ENCODE measurements around the gene NAP1L4. TPM values are rescaled to one million over a fixed set of nuclear protein-coding genes. Genes with fewer than 3 reads are reported as not detected.
A peak's percentile ranks its signal among the peaks of the same experiment; 100 is the strongest.

Gene NAP1L4
- total and polyA plus RNA-seq, 2 experiments from 2014 or later = 68.8 to 121 TPM

DNA sequence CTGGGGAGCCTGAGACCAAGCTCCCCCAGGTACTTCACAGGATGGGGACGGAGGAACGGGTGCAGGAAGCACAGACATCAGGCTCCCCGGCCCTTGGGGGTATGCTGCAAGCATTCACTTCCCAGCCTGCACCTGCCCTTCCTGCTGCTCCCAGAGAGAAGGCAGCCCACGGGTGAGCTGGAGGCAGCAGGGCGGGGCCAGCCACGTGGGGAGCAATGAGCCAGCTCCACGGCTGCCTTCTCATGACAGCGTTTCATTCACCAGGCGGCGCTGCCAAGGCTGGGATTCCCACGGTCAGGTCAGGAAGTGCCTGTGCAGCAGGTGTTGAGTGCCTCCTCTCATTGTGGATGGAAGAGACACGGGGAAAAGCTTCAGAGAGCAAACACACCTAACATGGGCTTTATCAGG is 48.4 kb downstream of the NAP1L4 start:
- no peaks in the 10 kb centered on the region for H3K27me3 ChIP-seq (replicated peaks; ENCODE audit: insufficient read depth)
- no peaks in the 10 kb centered on the region for H4K20me1 ChIP-seq (ENCODE audit: insufficient read depth)
- 0 out of 2 replicates have a peak, but pooled peaks cover 3% of the 10 kb centered on the region for H3K36me3 ChIP-seq (ENCODE audit: low read depth)
- H3F3A ChIP-seq (ENCODE audit: insufficient read depth) = peaks cover 18% of the 10 kb centered on the region
- H3K9me3 ChIP-seq (ENCODE audit: low read depth) = no peaks in the 10 kb centered on the region
- no peak overlapping the region for H3K4me3 ChIP-seq
- TF ChIP-seq EZH2phosphoT487 (IDR thresholded peaks at IDR 0.05; ENCODE audit: insufficient read depth, low read depth) (no peak), EZH2 (IDR thresholded peaks at IDR 0.05; ENCODE audit: insufficient read depth, poor library complexity, severe bottlenecking) (no peak)
- peak; percentile 57 for DNase-seq
- H3K9ac ChIP-seq = no peak overlapping the region
- in situ Hi-C loops (cut with MboI) = no loop called here
- peaks cover 29% of the 10 kb centered on the region for H3K4me1 ChIP-seq (ENCODE audit: insufficient read depth)
- 56 to 58% methylated on average over 12 of the region's 12 CpGs for WGBS, 2 experiments (ENCODE audit: low coverage in 1 of 2, low lambda C conversion rate in 2 of 2, missing lambda C conversion rate in 2 of 2)
- 0 out of 2 replicates have a peak, but pooled peaks cover 19% of the 10 kb centered on the region for H3K79me2 ChIP-seq (ENCODE audit: insufficient read depth)
- no peaks in the 10 kb centered on the region for H3K9me2 ChIP-seq (ENCODE audit: insufficient read depth)
- H3K27ac ChIP-seq = no peak overlapping the region
- no peak overlapping the region for H3K4me2 ChIP-seq (ENCODE audit: unreplicated experiment)
- no peak overlapping the region for H2AFZ ChIP-seq

DNA sequence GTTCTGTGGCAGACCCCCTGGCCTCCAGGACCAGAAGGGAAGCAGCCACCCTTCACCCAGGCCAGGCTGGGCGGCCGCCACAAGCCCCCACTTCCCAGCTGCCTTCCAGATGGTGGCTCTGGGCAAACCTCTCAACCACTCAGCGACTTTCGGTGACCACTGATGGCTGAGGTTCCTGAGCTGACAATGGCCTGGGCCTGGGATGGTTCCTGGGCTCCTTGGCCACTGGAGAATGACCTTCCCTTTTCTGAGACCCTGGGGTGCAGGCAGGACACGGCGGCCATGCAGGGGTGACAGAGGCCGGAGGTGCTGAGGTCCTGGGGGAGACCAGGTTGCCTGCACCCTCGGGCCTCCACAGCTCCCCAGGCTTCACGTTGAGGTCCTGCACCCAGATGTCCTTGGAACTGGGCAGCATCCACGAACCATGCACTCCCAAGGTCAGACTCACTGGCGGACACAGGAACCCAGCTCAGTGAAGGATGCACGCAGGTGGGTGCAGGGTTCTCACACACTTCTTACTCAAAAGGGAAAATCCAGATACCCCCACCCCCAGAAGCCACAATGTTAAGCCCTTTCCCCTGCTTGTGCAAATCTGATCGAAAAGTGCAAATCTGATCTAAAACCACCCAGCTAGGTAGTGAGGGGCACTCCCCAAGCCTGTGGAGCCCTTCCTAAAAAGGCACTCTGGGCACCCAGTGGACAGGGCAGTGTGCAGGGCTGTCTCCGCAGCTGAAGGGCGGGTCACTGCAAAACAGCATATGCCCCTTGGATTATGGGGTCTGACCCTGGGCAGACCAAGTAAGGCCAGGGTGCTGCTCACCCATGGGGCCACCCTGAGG is 49.0 kb downstream of the NAP1L4 start:
- Histone ChIP-seq H3K36me3 (ENCODE audit: low read depth) (no peaks in the 10 kb centered on the region), H4K20me1 (ENCODE audit: insufficient read depth) (no peaks in the 10 kb centered on the region), H3K9me2 (ENCODE audit: insufficient read depth) (no peaks in the 10 kb centered on the region), H3K4me3 (no peak overlapping the region), H3K9me3 (ENCODE audit: low read depth) (no peaks in the 10 kb centered on the region), H3F3A (ENCODE audit: insufficient read depth) (peaks cover 18% of the 10 kb centered on the region), H3K27me3 (replicated peaks; ENCODE audit: insufficient read depth) (no peaks in the 10 kb centered on the region), H3K79me2 (ENCODE audit: insufficient read depth) (0 out of 2 replicates have a peak, but pooled peaks cover 16% of the 10 kb centered on the region), H3K4me2 (ENCODE audit: unreplicated experiment) (no peak overlapping the region), H3K27ac (no peak overlapping the region), H3K9ac (no peak overlapping the region), H2AFZ (no peak overlapping the region), H3K4me1 (ENCODE audit: insufficient read depth) (peaks cover 29% of the 10 kb centered on the region)
- in situ Hi-C loops (cut with MboI) = no loop called here
- DNase-seq = no peak
- TF ChIP-seq EZH2phosphoT487 (IDR thresholded peaks at IDR 0.05; ENCODE audit: insufficient read depth, low read depth) (no peak), EZH2 (IDR thresholded peaks at IDR 0.05; ENCODE audit: insufficient read depth, poor library complexity, severe bottlenecking) (no peak)
- WGBS, 2 experiments (ENCODE audit: low coverage in 1 of 2, low lambda C conversion rate in 2 of 2, missing lambda C conversion rate in 2 of 2) = 89 to 91% methylated on average over 14 of the region's 15 CpGs

DNA sequence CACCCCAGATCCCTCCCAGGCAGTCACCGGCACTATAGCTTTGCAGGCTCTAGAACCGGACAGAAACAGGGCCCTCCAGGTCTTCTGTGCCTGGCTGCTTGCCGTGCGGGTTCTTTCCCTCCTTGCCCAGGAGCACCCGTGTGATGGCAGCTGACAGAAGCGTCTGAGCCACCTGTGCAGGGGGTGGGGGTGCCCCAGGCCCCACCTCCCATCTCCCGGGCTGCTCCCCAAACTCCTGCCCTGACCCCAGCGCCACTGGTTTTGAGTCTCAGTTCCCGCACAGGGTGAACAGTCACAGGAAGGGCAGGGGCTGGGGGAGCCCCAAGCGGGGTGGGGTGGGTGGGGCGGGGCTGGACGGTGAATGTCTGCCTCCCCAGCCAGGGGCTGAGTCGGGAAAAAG is 49.7 kb downstream of the NAP1L4 start:
- H3K4me1 ChIP-seq (ENCODE audit: insufficient read depth) = peaks cover 29% of the 10 kb centered on the region
- H3K9ac ChIP-seq = no peak overlapping the region
- no peaks in the 10 kb centered on the region for H3K27me3 ChIP-seq (replicated peaks; ENCODE audit: insufficient read depth)
- no peak overlapping the region for H3K4me2 ChIP-seq (ENCODE audit: unreplicated experiment)
- H3K27ac ChIP-seq = no peak overlapping the region
- H3K36me3 ChIP-seq (ENCODE audit: low read depth) = no peaks in the 10 kb centered on the region
- no peak for DNase-seq
- TF ChIP-seq EZH2phosphoT487 (IDR thresholded peaks at IDR 0.05; ENCODE audit: insufficient read depth, low read depth) = no peak
- TF ChIP-seq EZH2 (IDR thresholded peaks at IDR 0.05; ENCODE audit: insufficient read depth, poor library complexity, severe bottlenecking) = no peak
- in situ Hi-C loops (cut with MboI) = no loop called here
- H3K4me3 ChIP-seq = no peak overlapping the region
- no peaks in the 10 kb centered on the region for H3K9me3 ChIP-seq (ENCODE audit: low read depth)
- 0 out of 2 replicates have a peak, but pooled peaks cover 11% of the 10 kb centered on the region for H3K79me2 ChIP-seq (ENCODE audit: insufficient read depth)
- H3K9me2 ChIP-seq (ENCODE audit: insufficient read depth) = no peaks in the 10 kb centered on the region
- H2AFZ ChIP-seq = no peak overlapping the region
- no peaks in the 10 kb centered on the region for H4K20me1 ChIP-seq (ENCODE audit: insufficient read depth)
- 59 to 62% methylated on average over 10 to 13 of the region's 13 CpGs for WGBS, 2 experiments (ENCODE audit: low coverage in 1 of 2, low lambda C conversion rate in 2 of 2, missing lambda C conversion rate in 2 of 2)
- H3F3A ChIP-seq (ENCODE audit: insufficient read depth) = peaks cover 18% of the 10 kb centered on the region

DNA sequence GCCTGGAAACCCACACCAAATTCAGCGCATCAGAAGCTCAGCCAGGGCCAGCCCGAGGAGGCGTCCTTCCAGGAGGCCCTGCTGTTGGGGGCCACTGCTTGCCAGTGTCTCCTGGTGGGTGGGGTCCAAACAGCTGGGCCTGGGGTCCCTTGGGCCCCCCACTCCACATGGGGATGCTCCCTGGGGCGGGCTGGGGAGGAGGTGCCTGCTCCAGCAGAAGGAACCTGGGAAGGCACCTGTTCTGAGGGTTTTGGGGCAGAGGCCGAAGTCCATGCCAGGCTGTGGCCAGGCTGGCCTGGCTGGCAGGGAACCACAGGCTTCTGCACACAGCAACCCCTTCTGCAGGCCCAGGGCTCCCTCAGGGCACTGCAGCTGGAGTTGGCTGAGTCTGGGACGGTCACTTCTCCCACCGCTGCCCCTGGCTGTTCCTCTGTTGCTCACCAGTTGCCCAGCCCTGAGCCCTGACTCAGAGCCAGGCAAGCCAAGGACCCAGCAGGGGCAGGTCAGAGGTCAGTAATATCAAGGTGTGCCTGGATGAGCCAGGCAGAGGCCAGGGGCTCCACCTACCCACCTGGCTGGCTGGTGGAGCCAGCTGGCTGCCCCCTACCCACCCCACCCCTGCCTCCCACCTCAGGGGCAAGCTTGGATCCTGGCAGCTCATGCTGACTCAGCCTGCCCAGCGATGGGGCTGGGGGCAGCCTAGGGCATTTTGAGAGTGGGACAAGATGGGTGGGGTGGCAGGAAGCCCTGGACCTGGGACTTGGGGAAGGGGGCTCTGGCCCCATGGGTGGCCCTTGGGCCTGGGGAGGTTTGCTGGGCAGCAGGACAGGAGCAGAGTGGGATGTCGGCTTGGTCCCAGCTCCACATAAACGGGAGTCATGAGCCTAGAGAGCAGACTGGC is 51.0 kb downstream of the NAP1L4 start:
- 38 to 47% methylated on average over 7 to 10 of the region's 10 CpGs for WGBS, 2 experiments (ENCODE audit: low coverage in 1 of 2, low lambda C conversion rate in 2 of 2, missing lambda C conversion rate in 2 of 2)
- H3K4me1 ChIP-seq (ENCODE audit: insufficient read depth) = peaks cover 23% of the 10 kb centered on the region
- peak; percentile 52 for DNase-seq
- H3K9me2 ChIP-seq (ENCODE audit: insufficient read depth) = no peaks in the 10 kb centered on the region
- peak overlapping the region; percentile 60; the same call in 1 of the 2 replicates for H3K9ac ChIP-seq
- peaks cover 12% of the 10 kb centered on the region for H3F3A ChIP-seq (ENCODE audit: insufficient read depth)
- no peaks in the 10 kb centered on the region for H3K9me3 ChIP-seq (ENCODE audit: low read depth)
- peak overlapping the region; percentile 4 for H3K4me2 ChIP-seq (ENCODE audit: unreplicated experiment)
- no peaks in the 10 kb centered on the region for H3K36me3 ChIP-seq (ENCODE audit: low read depth)
- H3K27me3 ChIP-seq (replicated peaks; ENCODE audit: insufficient read depth) = no peaks in the 10 kb centered on the region
- H3K27ac ChIP-seq = peak overlapping the region; percentile 34; the same call in 1 of the 2 replicates
- no peak overlapping the region for H3K4me3 ChIP-seq
- TF ChIP-seq EZH2 (IDR thresholded peaks at IDR 0.05; ENCODE audit: insufficient read depth, poor library complexity, severe bottlenecking) = no peak
- H2AFZ ChIP-seq = no peak overlapping the region
- H3K79me2 ChIP-seq (ENCODE audit: insufficient read depth) = no peaks in the 10 kb centered on the region
- in situ Hi-C loops (cut with MboI) = no loop called here
- no peaks in the 10 kb centered on the region for H4K20me1 ChIP-seq (ENCODE audit: insufficient read depth)
